ELR (cell line): Measurements from ENCODE around the gene SPNS2.

Experiments
- DNase-seq: peaks from one replicate; pipeline ENCODE4 v3.0.0-alpha.2; 2015; ENCODE audit warnings: low read depth

Gene SPNS2

DNA sequence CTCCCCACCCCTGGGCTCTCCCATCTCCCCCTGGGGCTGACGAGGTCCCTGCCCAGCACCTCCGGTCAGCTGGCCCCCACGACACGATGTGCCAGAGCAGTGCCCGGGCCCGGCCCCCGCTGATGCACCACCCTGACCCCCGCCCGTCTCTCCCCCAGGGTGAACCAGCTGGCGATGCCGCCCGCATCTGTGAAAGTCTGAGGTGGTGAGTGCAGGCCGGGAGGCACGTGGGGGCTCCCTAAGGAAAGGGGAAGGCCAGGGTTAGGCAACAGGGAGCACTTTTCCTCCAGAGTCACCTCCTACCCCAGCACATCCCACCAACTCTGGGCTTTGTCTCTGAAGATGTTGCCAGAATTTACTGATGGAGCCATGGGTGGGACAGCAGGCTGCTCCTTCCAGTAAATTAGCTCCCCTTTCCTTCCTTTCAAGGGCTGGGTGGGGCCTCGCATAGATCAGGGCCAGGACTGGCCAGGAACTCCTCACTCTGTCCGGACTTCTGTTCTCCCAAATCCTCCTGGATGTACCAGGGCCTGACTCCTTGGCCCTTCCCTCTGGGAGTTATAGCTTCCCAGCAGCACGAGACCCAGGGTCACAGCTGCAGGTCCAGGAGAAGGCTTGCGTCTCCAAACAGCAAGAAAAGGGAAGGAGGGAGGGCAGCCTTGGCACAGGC, 38.2 kb downstream of the SPNS2 start:
- DNase-seq = no peak

DNA sequence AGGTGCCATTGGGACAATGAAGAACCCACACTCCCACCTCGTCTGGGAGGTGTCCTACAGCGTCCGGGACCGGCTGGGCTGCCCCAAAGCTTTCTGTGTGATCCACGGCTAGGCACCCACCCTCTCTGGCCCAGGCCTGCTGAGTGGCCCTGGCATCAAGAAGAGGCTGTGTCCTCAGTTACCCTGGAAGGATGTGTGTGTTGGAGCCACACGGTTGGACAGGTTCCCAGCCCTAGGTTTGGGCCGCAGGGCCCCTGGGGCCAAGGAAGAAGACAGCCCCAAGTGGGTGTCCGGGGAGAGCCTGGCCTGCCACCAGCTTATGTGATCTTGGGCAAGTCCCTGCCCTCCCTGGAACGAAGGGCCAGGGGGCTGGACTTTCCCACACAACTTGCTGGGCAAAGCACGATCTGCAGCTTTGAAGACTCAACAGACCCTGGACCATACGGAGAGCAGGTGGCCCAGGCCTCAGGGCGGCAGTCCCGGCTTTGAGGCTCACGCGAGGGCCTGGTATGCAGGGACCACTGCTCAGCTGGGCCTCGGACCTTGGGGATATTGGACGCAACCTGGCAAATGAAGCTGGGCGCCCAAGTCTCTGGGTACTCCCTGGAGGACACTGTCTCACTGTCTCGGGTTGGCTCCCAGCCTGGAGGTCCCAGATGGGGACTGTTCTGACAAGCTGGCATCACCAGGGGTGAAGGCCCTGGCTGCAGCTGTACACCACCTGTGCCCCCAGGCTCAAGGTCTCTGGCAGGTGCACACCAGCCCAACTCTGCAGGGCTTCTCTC, 39.0 kb downstream of the SPNS2 start:
- DNase-seq = no peak

DNA sequence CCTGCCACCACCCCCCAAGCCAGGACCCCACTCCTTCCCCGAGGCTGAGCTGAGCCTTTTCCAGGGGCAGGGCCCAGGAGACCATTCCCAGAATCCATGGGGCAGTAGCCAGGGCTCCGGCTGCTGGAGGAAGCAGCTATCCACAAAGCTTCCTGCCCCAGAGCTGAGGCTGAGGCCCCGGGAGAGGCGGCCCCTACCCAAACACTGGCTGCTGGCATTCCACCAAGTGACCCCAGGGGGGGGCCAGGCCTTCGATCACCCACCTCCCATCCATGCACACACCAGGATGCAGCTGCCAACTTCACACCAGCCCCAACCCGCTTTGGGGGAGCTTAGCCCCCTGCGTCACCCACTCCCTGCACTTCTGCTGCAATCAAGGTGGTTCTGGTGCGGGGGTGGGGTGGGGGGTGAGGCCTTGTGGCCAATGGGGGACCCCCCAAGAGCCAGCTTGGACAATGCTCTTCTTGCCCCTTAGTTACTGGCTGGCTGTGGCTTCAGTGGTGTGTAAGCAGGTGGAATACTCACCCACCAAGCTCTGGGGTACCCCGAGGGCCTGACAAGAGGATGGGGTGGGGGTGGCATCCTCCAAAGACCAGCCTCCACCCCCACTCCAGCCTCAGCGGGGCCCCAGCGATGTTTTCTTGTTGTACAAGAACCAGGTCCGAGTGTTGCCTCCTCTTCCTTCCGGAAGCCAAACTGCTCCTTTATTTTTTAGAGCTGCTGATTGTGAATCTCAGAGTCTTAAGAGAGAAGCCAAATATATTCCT, 39.7 kb downstream of the SPNS2 start:
- no peak for DNase-seq

DNA sequence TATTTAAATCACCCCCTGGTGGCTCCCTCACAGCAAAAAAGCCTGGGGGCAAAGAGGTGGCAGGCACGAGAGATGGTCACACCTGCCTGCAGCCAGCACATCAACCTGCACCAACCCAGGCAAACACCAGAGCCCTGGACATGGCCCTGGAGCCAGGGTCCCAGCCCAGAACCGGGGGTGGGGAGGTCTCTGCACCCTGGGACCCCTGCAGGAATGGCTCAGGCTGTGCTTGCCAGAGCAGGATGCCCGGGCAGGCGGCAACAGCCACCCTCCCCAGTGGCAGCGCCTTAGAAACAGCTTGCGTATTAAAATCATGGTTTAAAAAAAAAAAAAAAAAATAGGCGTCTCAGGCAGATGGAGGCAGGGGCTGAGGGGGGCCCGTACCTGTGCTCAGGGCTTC, 40.3 kb downstream of the SPNS2 start:
- no peak for DNase-seq

DNA sequence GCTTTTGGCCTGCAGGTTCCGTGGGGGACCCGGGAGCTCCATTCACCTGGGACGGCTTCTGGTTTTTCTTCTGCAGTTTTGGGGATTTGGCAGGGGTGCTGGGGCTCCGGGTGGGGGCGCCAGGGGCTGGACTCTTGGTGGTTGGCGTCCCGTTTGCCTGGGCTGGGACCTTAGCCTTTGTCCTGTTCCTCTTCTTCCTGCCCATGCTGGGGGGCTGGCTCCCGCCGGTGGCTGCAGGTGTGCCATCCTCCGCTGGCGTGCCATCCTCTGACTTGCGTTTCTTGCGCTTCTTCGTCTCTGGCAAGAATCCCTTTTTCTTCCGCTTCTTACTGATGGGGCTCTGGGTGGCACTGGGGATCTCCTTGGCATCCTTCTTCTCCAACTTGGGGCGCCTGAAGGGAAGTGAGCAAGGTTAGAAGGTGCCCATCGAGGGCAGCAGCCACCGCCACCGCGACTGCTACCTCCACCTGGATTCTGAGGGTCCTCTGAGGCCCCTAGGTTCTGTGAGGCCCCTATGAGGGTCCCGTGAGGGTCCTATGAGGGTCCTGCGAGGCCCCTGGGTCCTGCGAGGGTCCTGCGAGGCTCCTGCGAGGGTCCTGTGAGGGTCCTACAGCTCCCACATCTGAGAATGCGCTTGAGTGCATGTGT, 41.0 kb downstream of the SPNS2 start:
- DNase-seq = no peak

- DNase-seq = no peak
Measured at GRCh38 chr17:4540224-4540651, 41.6 kb downstream of the SPNS2 start.

- DNase-seq = no peak
Measured at GRCh38 chr17:4540687-4541327, 42.1 kb downstream of the SPNS2 start.

DNA sequence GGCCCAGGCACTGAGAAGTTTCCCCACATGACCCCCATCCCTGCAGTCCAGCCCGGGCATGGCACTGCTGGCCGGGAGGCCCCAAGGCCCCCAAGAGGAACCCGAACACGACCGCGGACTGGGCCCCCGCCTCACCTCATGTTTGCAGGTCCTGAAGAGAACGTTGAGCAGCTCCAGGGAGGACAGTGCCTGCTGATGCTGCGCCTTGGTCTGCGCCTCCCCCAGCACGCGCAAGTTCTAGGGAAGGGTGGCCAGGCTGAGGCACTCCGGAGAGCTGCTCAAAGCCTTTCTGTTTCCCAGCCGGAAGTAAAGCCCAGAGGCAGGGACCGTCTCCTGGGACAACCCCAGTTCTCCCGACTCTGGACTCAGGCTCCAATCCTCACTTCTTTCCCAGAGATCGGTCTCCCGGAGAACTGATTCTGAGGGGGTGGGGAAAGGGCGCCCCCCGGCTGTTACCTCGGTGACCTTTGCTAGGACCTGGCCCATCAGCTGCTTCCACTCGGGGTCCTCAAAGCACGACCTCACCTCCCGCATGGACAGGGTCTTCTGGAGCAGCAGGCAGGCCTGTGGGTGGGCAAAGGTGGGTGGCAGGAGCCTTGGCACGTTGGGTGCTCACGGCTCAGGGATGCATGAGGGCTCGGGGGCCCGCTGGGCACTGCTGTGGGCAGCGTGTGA, 42.8 kb downstream of the SPNS2 start:
- no peak for DNase-seq

DNA sequence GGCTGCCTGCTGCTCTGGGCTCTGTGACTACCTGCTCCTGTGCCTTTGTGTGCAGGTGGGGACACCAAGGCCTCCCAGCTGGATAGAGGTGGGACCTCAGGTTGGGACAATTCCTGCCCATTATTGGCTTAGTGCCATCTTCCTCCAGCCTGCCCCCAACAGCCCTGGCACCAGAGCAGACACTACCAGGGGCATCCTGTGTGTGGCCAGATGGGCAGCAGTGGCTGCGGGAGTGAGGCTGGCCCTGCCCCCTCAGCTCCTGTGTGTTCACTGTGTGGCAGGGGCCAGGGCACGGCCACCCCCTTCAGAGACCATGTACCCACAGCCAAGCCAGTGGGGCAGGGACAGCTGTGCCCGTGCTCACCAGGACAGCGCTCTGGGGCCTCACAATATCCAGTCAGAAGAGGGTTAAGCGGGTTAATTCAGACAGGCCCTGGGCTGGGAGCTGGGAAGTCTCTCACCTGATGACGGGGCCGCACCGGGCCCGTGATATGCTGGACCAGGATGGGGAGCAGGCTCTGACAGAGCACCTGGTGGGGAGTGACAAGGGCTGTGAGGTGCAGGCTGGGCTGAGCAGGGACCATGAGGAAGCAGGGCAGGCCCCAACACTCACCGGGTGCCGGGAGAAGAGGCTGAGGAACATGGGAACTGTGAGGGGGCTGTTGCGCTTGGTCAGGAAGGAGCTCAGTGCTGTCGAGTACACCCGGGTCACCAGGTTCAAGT, 43.5 kb downstream of the SPNS2 start:
- no peak for DNase-seq

- no peak for DNase-seq
Measured at GRCh38 chr17:4542726-4543191, 44.1 kb downstream of the SPNS2 start.

DNA sequence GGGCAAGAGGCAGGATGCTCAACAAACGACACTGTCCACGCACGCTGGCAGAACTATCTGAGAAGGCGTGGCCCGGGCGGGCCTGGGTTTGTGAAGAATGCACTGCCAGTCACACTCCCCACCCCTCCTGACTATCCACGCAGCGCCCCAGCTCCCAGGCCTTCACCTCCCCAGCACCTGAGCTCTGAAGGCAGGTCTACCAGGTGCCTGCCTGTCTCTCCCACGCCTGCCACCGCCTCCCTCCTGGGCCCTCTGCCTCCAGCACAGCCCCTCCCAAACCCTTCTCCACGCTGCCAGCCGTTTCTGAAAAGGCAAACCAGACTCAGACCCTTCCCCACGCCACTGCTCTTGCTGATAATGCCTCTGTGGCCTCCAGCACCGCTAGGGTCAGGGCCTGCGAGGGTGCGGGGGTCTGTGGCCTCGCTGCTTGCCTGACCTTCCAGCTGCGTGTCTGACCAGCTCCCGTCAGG, 44.9 kb downstream of the SPNS2 start:
- DNase-seq = no peak

DNA sequence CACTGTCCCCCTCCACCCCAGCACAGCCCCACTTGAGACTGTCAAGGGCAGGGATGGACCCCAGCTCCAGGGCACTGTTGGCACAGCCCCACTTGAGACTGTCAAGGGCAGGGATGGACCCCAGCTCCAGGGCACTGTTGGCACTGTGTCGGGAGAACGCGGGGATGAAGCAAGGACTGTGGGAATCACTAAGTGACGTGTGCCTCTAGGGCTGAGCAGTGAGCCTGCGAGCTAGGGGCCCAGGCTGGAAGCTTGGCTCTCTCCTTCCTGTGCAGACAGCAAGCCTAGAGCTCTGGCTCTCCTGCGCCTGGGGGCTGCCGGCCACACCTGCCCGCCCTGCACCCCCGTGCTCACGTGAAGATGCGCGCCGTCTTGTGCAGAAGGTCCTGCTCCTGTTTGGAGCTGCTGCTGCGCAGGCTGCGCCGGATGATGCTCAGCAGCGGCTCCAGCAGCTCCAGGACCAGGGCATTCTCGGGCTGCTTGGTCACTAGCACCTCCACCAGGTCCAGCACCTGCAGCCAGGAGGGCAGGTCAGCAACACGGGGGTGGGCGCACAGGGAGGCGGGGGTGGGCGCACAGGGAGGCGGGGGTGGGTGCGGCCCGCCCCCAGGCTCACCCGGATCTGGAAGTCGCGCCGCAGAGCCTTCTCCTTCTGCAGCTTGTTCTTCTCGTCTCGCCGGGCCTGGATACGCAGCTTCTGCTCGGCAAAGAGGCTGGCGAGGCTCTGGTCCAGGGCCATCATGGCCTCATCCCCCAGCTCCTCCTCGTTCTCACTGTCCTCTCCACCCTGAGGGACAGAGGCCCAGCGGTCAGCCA, 45.7 kb downstream of the SPNS2 start:
- no peak for DNase-seq

GRCh38 chr17:4544951-4545216, 46.2 kb downstream of the SPNS2 start:
- no peak for DNase-seq

- DNase-seq = no peak
Measured at GRCh38 chr17:4545217-4545951, 46.7 kb downstream of the SPNS2 start.

DNA sequence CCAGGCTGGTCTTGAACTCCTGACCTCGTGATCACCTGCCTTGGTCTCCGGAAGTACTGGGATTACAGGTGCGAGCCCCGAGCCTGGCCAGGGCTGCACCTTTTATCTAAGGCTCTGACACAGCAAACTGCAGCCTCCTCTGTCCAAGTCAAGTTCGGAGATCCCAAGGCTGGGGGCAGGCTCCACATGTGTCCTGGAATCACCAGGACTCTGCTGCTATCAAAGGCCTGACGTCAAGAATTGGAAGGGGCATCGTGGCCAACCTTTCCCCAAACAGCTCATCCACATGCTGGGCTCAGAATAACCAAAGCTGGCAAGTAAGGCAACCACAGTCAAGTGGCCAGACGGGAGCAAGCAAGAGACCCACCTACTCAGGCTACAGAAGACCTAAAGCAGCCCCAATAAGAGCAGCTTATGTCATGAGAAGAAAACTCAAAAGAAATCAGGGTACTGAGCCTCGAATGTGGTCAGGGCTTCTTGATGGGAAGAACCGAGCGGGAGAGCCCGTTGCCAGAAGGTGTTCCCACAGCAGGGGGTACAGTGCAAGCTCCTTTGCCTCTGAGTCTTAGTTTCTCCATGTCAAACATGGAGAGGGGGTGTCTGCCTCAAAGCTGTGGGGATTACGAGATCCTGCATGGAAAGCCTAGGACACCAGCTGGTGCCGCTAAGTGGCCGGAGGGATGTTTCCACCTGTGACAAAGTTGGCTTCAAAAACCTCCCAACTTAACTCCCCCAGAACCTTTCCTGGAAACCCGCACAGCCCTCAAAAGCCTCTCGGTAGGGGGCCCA, 48.6 kb downstream of the SPNS2 start:
- DNase-seq = no peak

DNA sequence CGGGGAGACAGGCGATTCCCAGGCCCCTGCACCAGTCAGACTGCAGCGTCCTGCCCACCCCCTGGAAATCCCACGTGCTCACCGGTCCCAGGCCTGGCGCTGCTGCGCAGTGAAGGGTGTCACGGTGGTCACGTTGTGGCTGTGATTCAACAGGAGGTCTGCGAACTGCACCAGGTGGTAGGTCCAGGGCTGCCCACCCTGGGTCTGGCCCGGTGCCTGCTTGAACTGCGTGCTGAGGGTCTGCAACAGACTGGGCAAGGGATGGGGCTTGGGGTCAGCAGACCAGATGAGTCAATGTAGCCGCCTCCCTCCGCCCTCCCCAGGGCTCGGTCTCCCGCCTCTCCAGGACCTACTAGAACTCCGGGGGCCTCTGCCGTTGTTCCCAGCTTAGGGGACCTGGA, 49.4 kb downstream of the SPNS2 start:
- DNase-seq = no peak

GRCh38 chr17:4548721-4549531, 50.2 kb downstream of the SPNS2 start:
- DNase-seq = peak; percentile 47
